H1 (cell line): ENCODE results near the gene KMT2E. TPM values are rescaled to one million over a fixed set of nuclear protein-coding genes. Genes with fewer than 3 reads are reported as not detected.

Experiments used
- CTCF ChIA-PET: fragments of 300-600 bp; sonication (Branson Sonifier 250); formaldehyde crosslinking; loops from one replicate; lab custom pipeline; 2021; ENCODE audit not compliant: partially characterized antibody; lab: Charles Lee
- POLR2A ChIA-PET: fragments of 300-600 bp; sonication (Branson Sonifier 250); formaldehyde crosslinking; loops from one replicate; lab custom pipeline; 2021; ENCODE audit warnings: inconsistent platforms; ENCODE audit not compliant: partially characterized antibody; lab: Charles Lee
- DNase-seq, 2 experiments: peaks; one replicate each; pipeline versions ENCODE4 v3.0.0 to v3.0.0-alpha.2; 2010 to 2022; ENCODE audit warnings: low spot score in 2 of 2, low read depth in 1 of 2, mixed read lengths in 1 of 2
- FAIRE-seq: peaks from 2 replicates; lab custom pipeline; 2011; peaks lifted over from hg19 to GRCh38; lab: Jason Lieb, UNC
- H2AFZ ChIP-seq: 2 replicates; pipeline ENCODE4 v1.8.1; 2012; ENCODE audit warnings: low read length, inconsistent platforms
- H2AK5ac ChIP-seq: 2 replicates; pipeline ENCODE4 v1.6.1; 2013; ENCODE audit warnings: low read depth, low read length
- H2BK120ac ChIP-seq: replicated peaks from 2 replicates; pipeline ENCODE3; 2013; ENCODE audit warnings: low read depth, low read length, inconsistent platforms
- H2BK12ac ChIP-seq: 2 replicates; pipeline ENCODE4 v1.6.1; 2013; ENCODE audit warnings: low read depth, low read length
- H2BK15ac ChIP-seq: 2 replicates; pipeline ENCODE4 v1.6.1; 2013; ENCODE audit warnings: low read length
- H2BK20ac ChIP-seq: 2 replicates; pipeline ENCODE4 v1.6.1; 2013; ENCODE audit warnings: low read length
- H2BK5ac ChIP-seq: 2 replicates; pipeline ENCODE4 v1.6.1; 2013; ENCODE audit warnings: low read depth, low read length
- H3K14ac ChIP-seq: 2 replicates; pipeline ENCODE4 v1.6.1; 2013; ENCODE audit warnings: inconsistent platforms; ENCODE audit not compliant: insufficient read length
- H3K18ac ChIP-seq: 2 replicates; pipeline ENCODE4 v1.6.1; 2013; ENCODE audit warnings: low read length; ENCODE audit errors: extremely low read depth
- H3K23ac ChIP-seq: 2 replicates; pipeline ENCODE4 v1.6.1; 2013; ENCODE audit warnings: inconsistent platforms; ENCODE audit not compliant: insufficient read length
- H3K23me2 ChIP-seq: 2 replicates; pipeline ENCODE4 v1.6.1; 2013; ENCODE audit warnings: low read depth, low read length
- H3K27ac ChIP-seq: 2 replicates; pipeline ENCODE4 v1.6.1; 2011; ENCODE audit warnings: low read depth, low read length, inconsistent platforms
- H3K27me3 ChIP-seq, 4 experiments: replicated peaks in 1 of 4; 1 replicate in 1 of 4; 2 replicates in 3 of 4; pipeline versions ENCODE4 v1.6.1 to v1.8.1; 2011 to 2013; ENCODE audit warnings: low read length in 3 of 4, mild to moderate bottlenecking in 3 of 4, inconsistent platforms in 2 of 4, mixed read lengths in 2 of 4, moderate library complexity in 1 of 4; ENCODE audit not compliant: control insufficient read depth in 3 of 4, insufficient read depth in 3 of 4; ENCODE audit errors: extremely low read depth in 1 of 4
- H3K36me3 ChIP-seq, 4 experiments: 2 replicates each; pipeline versions ENCODE4 v1.6.1 to v1.8.1; 2011 to 2013; ENCODE audit warnings: mild to moderate bottlenecking in 4 of 4, low read length in 3 of 4, moderate library complexity in 2 of 4, control low read depth in 1 of 4, inconsistent platforms in 1 of 4; ENCODE audit not compliant: insufficient read depth in 4 of 4, control insufficient read depth in 2 of 4
- H3K4ac ChIP-seq: replicated peaks from 2 replicates; pipeline ENCODE3; 2013; ENCODE audit warnings: low read length, low read depth, mixed read lengths, inconsistent platforms; ENCODE audit not compliant: insufficient read length
- H3K4me1 ChIP-seq, 4 experiments: replicated peaks in 1 of 4; 1 replicate in 1 of 4; 2 replicates in 3 of 4; pipeline versions ENCODE4 v1.6.1 to v1.8.1; 2011 to 2013; ENCODE audit warnings: low read length in 3 of 4, inconsistent platforms in 2 of 4, mixed read lengths in 1 of 4; ENCODE audit not compliant: insufficient read depth in 4 of 4, control insufficient read depth in 3 of 4
- H3K4me2 ChIP-seq, 2 experiments: 2 replicates each; pipeline versions ENCODE4 v1.6.1 to v1.8.1; 2011 to 2013; ENCODE audit warnings: low read depth in 2 of 2, low read length in 2 of 2, control low read depth in 1 of 2, inconsistent platforms in 1 of 2, mild to moderate bottlenecking in 1 of 2; ENCODE audit not compliant: insufficient read depth in 1 of 2
- H3K4me3 ChIP-seq, 4 experiments: fragments of 200-600, 300-600 bp in 1 of 4; sonication (generic), shearing (Covaris generic), sonication (Bioruptor Twin) in 1 of 4; 2 replicates each; pipeline versions ENCODE4 v1.5.1 to v1.8.1; 2011 to 2016; ENCODE audit warnings: low read length in 4 of 4, low read depth in 3 of 4, control low read depth in 2 of 4, inconsistent platforms in 2 of 4, mild to moderate bottlenecking in 2 of 4, mixed read lengths in 1 of 4, moderate library complexity in 1 of 4; ENCODE audit not compliant: insufficient read depth in 2 of 4; ENCODE audit errors: extremely low read depth in 1 of 4
- H3K56ac ChIP-seq: replicated peaks from 2 replicates; pipeline ENCODE3; 2013; ENCODE audit warnings: low read depth, mild to moderate bottlenecking, mixed read lengths, low read length, inconsistent platforms; ENCODE audit not compliant: insufficient read length
- H3K79me1 ChIP-seq: 2 replicates; pipeline ENCODE4 v1.6.1; 2013; ENCODE audit warnings: low read depth, low read length, control low read depth
- H3K79me2 ChIP-seq, 2 experiments: 2 replicates each; pipeline versions ENCODE4 v1.6.1 to v1.8.1; 2012 to 2013; ENCODE audit warnings: low read length in 2 of 2, mild to moderate bottlenecking in 2 of 2, inconsistent platforms in 1 of 2; ENCODE audit not compliant: insufficient read depth in 2 of 2, control insufficient read depth in 1 of 2
- H3K9ac ChIP-seq, 4 experiments: replicated peaks in 1 of 4; 1 replicate in 1 of 4; 2 replicates in 3 of 4; pipeline versions ENCODE4 v1.6.1 to v1.8.1; 2011 to 2013; ENCODE audit warnings: low read depth in 3 of 4, low read length in 3 of 4, control low read depth in 2 of 4, mild to moderate bottlenecking in 2 of 4, moderate library complexity in 2 of 4, inconsistent platforms in 1 of 4; ENCODE audit errors: extremely low read depth in 1 of 4
- H3K9me3 ChIP-seq, 2 experiments: 2 replicates each; pipeline versions ENCODE4 v1.6.1 to v1.8.1; 2012 to 2013; ENCODE audit warnings: mild to moderate bottlenecking in 2 of 2, moderate library complexity in 2 of 2, control low read depth in 1 of 2, inconsistent platforms in 1 of 2, low read depth in 1 of 2, low read length in 1 of 2, mixed read lengths in 1 of 2; ENCODE audit not compliant: insufficient read depth in 2 of 2
- H4K20me1 ChIP-seq, 2 experiments: replicated peaks in 1 of 2; 2 replicates each; pipeline versions ENCODE3 to v1.8.1; 2011 to 2013; ENCODE audit warnings: inconsistent platforms in 2 of 2, low read length in 2 of 2, mild to moderate bottlenecking in 1 of 2; ENCODE audit not compliant: insufficient read depth in 2 of 2, control insufficient read depth in 1 of 2
- H4K5ac ChIP-seq: 2 replicates; pipeline ENCODE4 v1.6.1; 2013; ENCODE audit warnings: low read length, low read depth, mixed read lengths, inconsistent platforms; ENCODE audit not compliant: insufficient read length
- H4K8ac ChIP-seq: 2 replicates; pipeline ENCODE4 v1.8.0; 2013; ENCODE audit warnings: mild to moderate bottlenecking, moderate library complexity, low read length, inconsistent platforms; ENCODE audit not compliant: insufficient read depth; ENCODE audit errors: extremely low read depth
- H4K91ac ChIP-seq: replicated peaks from 2 replicates; pipeline ENCODE3; 2013; ENCODE audit warnings: low read length, mixed read lengths, inconsistent platforms; ENCODE audit not compliant: insufficient read length
- ASH2L ChIP-seq: fragments of 200-600, 300-600 bp; sonication (generic); IDR thresholded peaks from one replicate; pipeline ENCODE4 v1.7.1; 2017; ENCODE audit warnings: low read length
- BRCA1 ChIP-seq: IDR thresholded peaks from 2 replicates; pipeline ENCODE4 v1.6.1; 2012; ENCODE audit warnings: low read depth, low read length, improper control_type of control experiment
- CBX5 ChIP-seq: fragments of 300-800, 300-1000 bp; sonication (generic); IDR thresholded peaks from 2 replicates; pipeline ENCODE4 v1.7.1; 2016; ENCODE audit warnings: antibody characterized with exemption, low read length, low read depth
- E2F6 ChIP-seq: IDR thresholded peaks from 2 replicates; pipeline ENCODE4 v1.6.1; 2012; ENCODE audit warnings: inconsistent platforms
- KDM4A ChIP-seq: IDR thresholded peaks from one replicate; pipeline ENCODE4 v1.7.1; 2012; ENCODE audit warnings: low read depth, mild to moderate bottlenecking, moderate library complexity, low read length, inconsistent platforms; ENCODE audit not compliant: severe bottlenecking
- POU5F1 ChIP-seq: IDR thresholded peaks from 2 replicates; pipeline ENCODE4 v1.6.1; 2011; ENCODE audit warnings: low read depth, mild to moderate bottlenecking, low read length, moderate library complexity
- SP1 ChIP-seq: IDR thresholded peaks from 2 replicates; pipeline ENCODE4 v1.6.1; 2011; ENCODE audit warnings: low read depth, low read length
- SP4 ChIP-seq: IDR thresholded peaks from 2 replicates; pipeline ENCODE4 v1.6.1; 2012; ENCODE audit warnings: low read length, inconsistent platforms
- TEAD4 ChIP-seq: IDR thresholded peaks from 2 replicates; pipeline ENCODE4 v1.6.1; 2012; ENCODE audit warnings: low read depth, low read length, inconsistent platforms, mixed read lengths
- WGBS, 2 experiments: shearing (Covaris generic) in 1 of 2; methylation state at CpG; one replicate each; pipeline versions ENCODE4 v1.1.6 to v1.1.7; 2013 to 2015; ENCODE audit warnings: low lambda C conversion rate in 2 of 2, mixed read lengths in 2 of 2, inconsistent platforms in 1 of 2, low coverage in 1 of 2, missing lambda C conversion rate in 1 of 2; ENCODE audit not compliant: insufficient replicate concordance in 2 of 2, insufficient coverage in 1 of 2, insufficient read length in 1 of 2; ENCODE audit errors: extremely low coverage in 1 of 2, missing lambda C conversion rate in 1 of 2; 5-methylcytosine and 5-hydroxymethylcytosine counted together
- polyA plus RNA-seq, 7 experiments: library from polyadenylated mRNA; depleted of rRNA in 3 of 7; stranded (reverse) in 5 of 7; unstranded in 2 of 7; fragments of >200 nt in 5 of 7; fragments of 200-250 nt in 2 of 7; gene quantifications; 1 replicate in 5 of 7; 2 replicates in 1 of 7; 4 replicates in 1 of 7; pipeline versions ENCODE4 v1.2.1 to v1.2.3, GENCODE V29; 2011 to 2013; ENCODE audit warnings: missing spikeins in 2 of 7, mixed read lengths in 2 of 7
- total RNA-seq: library from RNA; stranded (reverse); fragmentation: NEBNext Ultra II Directional; extraction: Animal tissue kit (Norgen Biotek cat#: 25700); gene quantifications from 2 replicates; pipeline ENCODE4 v1.2.1, GENCODE V29; 2021

The KMT2E gene
- total and polyA plus RNA-seq, 2 of the 8 experiments (the other 6 are each of a cell fraction or from before 2014, with no cell fraction given), result 10.9 to 45.0 TPM

- Histone ChIP-seq H3K9ac (no peak overlapping the region), H3K4me1 (no peaks in the 10 kb centered on the region), H4K91ac (no peak overlapping the region), H2BK12ac (no peak overlapping the region), H3K79me1 (no peaks in the 10 kb centered on the region), H3K18ac (no peak overlapping the region), H3K9me3 (no peaks in the 10 kb centered on the region), H3K4ac (no peak overlapping the region), H3K4me2 (no peak overlapping the region), H4K5ac (no peak overlapping the region), H3K14ac (no peak overlapping the region), H2AFZ (no peak overlapping the region), H3K27ac (no peak overlapping the region), H2BK15ac (no peak overlapping the region), H3K4me3 (no peak overlapping the region), H2BK120ac (no peak overlapping the region), H4K8ac (no peak overlapping the region), H2BK20ac (no peak overlapping the region), H2AK5ac (no peak overlapping the region), H3K79me2 (peaks cover 13 to 94% of the 10 kb centered on the region in 2 experiments), H3K27me3 (no peaks in the 10 kb centered on the region), H2BK5ac (no peak overlapping the region), H4K20me1 (peaks cover 8 to 16% of the 10 kb centered on the region in 2 experiments), H3K36me3 (peaks cover 0 to 7% (median 2%) of the 10 kb centered on the region in 4 experiments; a peak in 2 of 8 replicates), H3K23me2 (no peaks in the 10 kb centered on the region), H3K23ac (no peak overlapping the region), H3K56ac (no peak overlapping the region)
- TF ChIP-seq CBX5, result no peak
- TF ChIP-seq BRCA1, result no peak
- no peak for TF ChIP-seq SP4
- TF ChIP-seq TEAD4, result no peak
- TF ChIP-seq KDM4A, result no peak
- TF ChIP-seq E2F6, result no peak
- TF ChIP-seq POU5F1, result no peak
- no peak for TF ChIP-seq SP1
- no peak for TF ChIP-seq ASH2L
- FAIRE-seq (no peak), DNase-seq (no peak)
- POLR2A ChIA-PET, result interaction anchor here (1.0 kb wide), 1 partner anchor 21 kb away, joined by 7 read pairs; no protein-coding TSS in a partner anchor
- WGBS, 2 experiments, result 86% methylated on average over 5 of the region's 5 CpGs; no CpG with 5 or more reads in 1 of the 2 experiments
- CTCF ChIA-PET, result interaction anchor here (0.8 to 1.2 kb wide), 2 partner anchors 15 to 20 kb away, joined by 3 read pairs; no protein-coding TSS in a partner anchor
Measured at GRCh38 chr7:105036217-105037168, 22.5 kb downstream of the KMT2E start.
